Measurements from ENCODE around the gene CNTN1.

The CNTN1 gene

GRCh38 chr12:40834321-40834720 is 142.1 kb downstream of the CNTN1 start:
- TF ChIP-seq CTCF (conservative IDR thresholded peaks at IDR 0.05; ENCODE audit: low read depth, low read length): no peak
- no peak for DNase-seq (ENCODE audit: low read depth)
- no peak overlapping the region for H3K4me3 ChIP-seq (ENCODE audit: low read length)

- no peak overlapping the region for H3K4me3 ChIP-seq (ENCODE audit: low read length)
- no peak for DNase-seq (ENCODE audit: low read depth)
- no peak for TF ChIP-seq CTCF (conservative IDR thresholded peaks at IDR 0.05; ENCODE audit: low read depth, low read length)
Measured at GRCh38 chr12:40837891-40838429, 145.7 kb downstream of the CNTN1 start.

- DNase-seq (ENCODE audit: low read depth): no peak
- no peak overlapping the region for H3K4me3 ChIP-seq (ENCODE audit: low read length)
- TF ChIP-seq CTCF (conservative IDR thresholded peaks at IDR 0.05; ENCODE audit: low read depth, low read length): no peak
Measured at GRCh38 chr12:40843495-40843894, 151.3 kb downstream of the CNTN1 start.

DNA sequence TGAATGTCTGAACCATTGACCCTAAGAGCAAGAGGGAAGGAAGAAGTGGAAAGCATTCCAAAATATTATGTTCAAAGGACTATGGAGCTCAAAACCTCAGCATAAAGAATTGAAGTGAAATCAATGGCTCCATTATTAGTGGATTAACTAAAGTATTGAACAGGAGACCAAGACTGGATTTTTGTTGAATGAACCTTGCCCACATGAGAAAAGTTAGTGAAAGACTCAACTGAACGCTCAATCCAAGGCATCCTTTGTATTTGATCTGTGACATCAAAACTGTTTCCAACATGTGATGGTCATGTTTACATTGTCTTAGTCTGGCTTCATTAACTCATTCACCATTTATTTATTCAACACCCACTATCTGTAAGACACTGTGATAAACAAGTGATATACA is 161.0 kb downstream of the CNTN1 start:
- no peak for DNase-seq (ENCODE audit: low read depth)
- TF ChIP-seq CTCF (conservative IDR thresholded peaks at IDR 0.05; ENCODE audit: low read depth, low read length): no peak
- H3K4me3 ChIP-seq (ENCODE audit: low read length): no peak overlapping the region

GRCh38 chr12:40854604-40855003 is 162.4 kb downstream of the CNTN1 start:
- TF ChIP-seq CTCF (conservative IDR thresholded peaks at IDR 0.05; ENCODE audit: low read depth, low read length): no peak
- H3K4me3 ChIP-seq (ENCODE audit: low read length): no peak overlapping the region

DNA sequence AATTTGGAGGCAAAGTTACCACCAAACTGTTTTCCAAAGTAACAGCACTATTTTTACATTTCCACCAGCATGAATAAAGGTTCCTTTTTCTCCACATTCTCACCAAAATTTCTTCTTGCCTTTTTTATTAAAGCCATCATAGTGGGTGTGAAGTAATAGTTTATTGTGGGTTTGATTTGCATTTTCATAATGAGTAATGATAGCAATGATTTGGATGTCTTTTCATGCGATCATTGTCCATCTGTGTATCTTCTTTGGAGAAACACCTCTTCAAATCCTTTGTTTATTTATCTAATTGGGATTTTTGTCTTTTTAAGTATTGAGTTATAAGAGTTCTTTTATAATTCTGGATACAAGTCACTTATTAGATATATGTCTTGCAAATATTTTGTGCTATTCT is 172.7 kb downstream of the CNTN1 start:
- no peak overlapping the region for H3K4me3 ChIP-seq (ENCODE audit: low read length)
- no peak for DNase-seq (ENCODE audit: low read depth)
- TF ChIP-seq CTCF (conservative IDR thresholded peaks at IDR 0.05; ENCODE audit: low read depth, low read length): no peak

More at GRCh38 chr12:40854604-40855003, 162.4 kb downstream of the CNTN1 start:
- no peak for DNase-seq (ENCODE audit: low read depth)

DNA sequence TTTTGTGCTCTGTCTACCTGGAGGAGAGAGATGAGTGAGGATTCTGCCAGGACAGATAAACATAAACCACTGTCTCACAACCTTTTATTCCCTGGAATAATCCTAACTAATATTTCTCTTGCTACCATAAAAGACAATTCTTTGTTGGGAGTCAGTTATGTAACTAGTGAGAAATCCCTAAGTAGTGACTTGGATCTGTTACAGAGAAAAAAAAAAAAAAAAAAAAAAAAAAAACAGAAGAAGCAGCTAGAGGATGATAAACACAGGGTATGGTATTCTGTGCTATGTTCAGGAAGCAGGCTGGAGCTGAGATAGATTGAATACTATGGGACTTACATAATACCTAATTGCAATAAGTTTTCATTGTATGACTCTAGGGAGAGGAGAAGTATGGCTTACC is 178.7 kb downstream of the CNTN1 start:
- TF ChIP-seq CTCF (conservative IDR thresholded peaks at IDR 0.05; ENCODE audit: low read depth, low read length): no peak
- DNase-seq (ENCODE audit: low read depth): no peak
- no peak overlapping the region for H3K4me3 ChIP-seq (ENCODE audit: low read length)

All from retinal pigment epithelial cell (primary cell).